IgD-negative memory B cell (primary cell): ENCODE data around the gene PRR4. TPM values are rescaled to one million over a fixed set of nuclear protein-coding genes. Genes with fewer than 3 reads are reported as not detected.

Experiments used
- H3K27ac Mint-ChIP-seq, 3 donors: one replicate each; pipeline ENCODE4 v1.8.0; 2020 to 2022; ENCODE audit warnings: mild to moderate bottlenecking in 3 of 3, mixed read lengths in 3 of 3, moderate library complexity in 1 of 3
- H3K27me3 Mint-ChIP-seq: one replicate; pipeline ENCODE4 v1.8.0; 2021; ENCODE audit warnings: mixed read lengths
- H3K36me3 Mint-ChIP-seq: one replicate; pipeline ENCODE4 v1.8.0; 2020; ENCODE audit warnings: mild to moderate bottlenecking, mixed read lengths
- H3K4me1 Mint-ChIP-seq, 3 donors: one replicate each; pipeline ENCODE4 v1.8.0; 2020 to 2022; ENCODE audit warnings: mixed read lengths in 3 of 3, mild to moderate bottlenecking in 1 of 3
- H3K4me3 Mint-ChIP-seq, 4 donors: one replicate each; pipeline ENCODE4 v1.8.0; 2020 to 2022; ENCODE audit warnings: mild to moderate bottlenecking in 4 of 4, mixed read lengths in 4 of 4, moderate library complexity in 3 of 4
- H3K9me3 Mint-ChIP-seq, 3 donors: one replicate each; pipeline ENCODE4 v1.8.0; 2020 to 2021; ENCODE audit warnings: mixed read lengths in 3 of 3, mild to moderate bottlenecking in 1 of 3
- polyA plus RNA-seq: library from polyadenylated mRNA; unstranded; fragments of 300-500 nt; fragmentation: Illumina TruSeq; gene quantifications from one replicate; pipeline ENCODE4 v1.2.3, GENCODE V29; 2021

The PRR4 gene
- polyA plus RNA-seq, 1 donor from 2014 or later, result 3.5 TPM

- no peaks in the 10 kb centered on the region for H3K4me1 Mint-ChIP-seq
- H3K4me3 Mint-ChIP-seq, result no peak overlapping the region
- peaks cover 2% of the 10 kb centered on the region for H3K36me3 Mint-ChIP-seq
- no peaks in the 10 kb centered on the region for H3K27me3 Mint-ChIP-seq
- H3K27ac Mint-ChIP-seq, result no peak overlapping the region
- no peaks in the 10 kb centered on the region for H3K9me3 Mint-ChIP-seq
These were observed 19.3 kb downstream of the PRR4 start for GRCh38 chr12:10829994-10830393.

GRCh38 chr12:10826258-10826657, 23.0 kb downstream of the PRR4 start, which contains the start of gene TAS2R10:
Gene TAS2R10 (minus strand): TSS chr12:10826358. CDS start chr12:10826269, 89 bp downstream.
- Mint-ChIP-seq H3K4me1 (no peaks in the 10 kb centered on the region), H3K27me3 (no peaks in the 10 kb centered on the region), H3K36me3 (peaks cover 8% of the 10 kb centered on the region), H3K4me3 (no peak within 1 kb of the TSS), H3K27ac (no peak within 1 kb of the TSS), H3K9me3 (peaks cover 0 to 2% (median 0%) of the 10 kb centered on the region in 3 donors)

- Mint-ChIP-seq H3K27me3 (no peaks in the 10 kb centered on the region), H3K36me3 (peaks cover 8% of the 10 kb centered on the region), H3K4me3 (no peak overlapping the region), H3K9me3 (peaks cover 0 to 2% (median 0%) of the 10 kb centered on the region in 3 donors), H3K4me1 (no peaks in the 10 kb centered on the region), H3K27ac (no peak overlapping the region)
These were observed 24.3 kb downstream of the PRR4 start for GRCh38 chr12:10824957-10825356.

- Mint-ChIP-seq H3K27ac (no peak overlapping the region), H3K27me3 (peaks cover 6% of the 10 kb centered on the region), H3K9me3 (no peaks in the 10 kb centered on the region), H3K36me3 (no peaks in the 10 kb centered on the region), H3K4me1 (no peaks in the 10 kb centered on the region), H3K4me3 (no peak overlapping the region)
These were observed 37.3 kb downstream of the PRR4 start for GRCh38 chr12:10811883-10812536.

- no peaks in the 10 kb centered on the region for H3K36me3 Mint-ChIP-seq
- peaks cover 5% of the 10 kb centered on the region for H3K27me3 Mint-ChIP-seq
- H3K9me3 Mint-ChIP-seq, result no peaks in the 10 kb centered on the region
- H3K4me1 Mint-ChIP-seq, result no peaks in the 10 kb centered on the region
- H3K4me3 Mint-ChIP-seq, result no peak within 1 kb of the TSS
- no peak within 1 kb of the TSS for H3K27ac Mint-ChIP-seq
These were observed 39.2 kb downstream of the PRR4 start, which contains the start of gene TAS2R9 for GRCh38 chr12:10810068-10810467. Gene TAS2R9 (minus strand): TSS chr12:10810168. CDS start chr12:10810075, 93 bp downstream.

- H3K36me3 Mint-ChIP-seq, result no peaks in the 10 kb centered on the region
- no peak within 1 kb of the TSS for H3K27ac Mint-ChIP-seq
- no peaks in the 10 kb centered on the region for H3K4me1 Mint-ChIP-seq
- no peak within 1 kb of the TSS for H3K4me3 Mint-ChIP-seq
- peaks cover 10% of the 10 kb centered on the region for H3K27me3 Mint-ChIP-seq
- H3K9me3 Mint-ChIP-seq, result no peaks in the 10 kb centered on the region
These were observed 42.1 kb downstream of the PRR4 start, which contains the start of gene TAS2R8 for GRCh38 chr12:10807186-10807585. Gene TAS2R8 (minus strand): TSS chr12:10807286. CDS start chr12:10806980, 306 bp downstream.

GRCh38 chr12:10802587-10802986, 46.7 kb downstream of the PRR4 start, which contains the start of gene TAS2R7:
Gene TAS2R7 (minus strand): TSS chr12:10802627. CDS start chr12:10802570, 57 bp downstream.
- Mint-ChIP-seq H3K4me1 (no peaks in the 10 kb centered on the region), H3K27ac (no peak within 1 kb of the TSS), H3K4me3 (no peak within 1 kb of the TSS), H3K9me3 (no peaks in the 10 kb centered on the region), H3K36me3 (no peaks in the 10 kb centered on the region), H3K27me3 (peaks cover 12% of the 10 kb centered on the region)

- no peaks in the 10 kb centered on the region for H3K36me3 Mint-ChIP-seq
- no peaks in the 10 kb centered on the region for H3K9me3 Mint-ChIP-seq
- no peak overlapping the region for H3K4me3 Mint-ChIP-seq
- peaks cover 12% of the 10 kb centered on the region for H3K27me3 Mint-ChIP-seq
- H3K4me1 Mint-ChIP-seq, result no peaks in the 10 kb centered on the region
- H3K27ac Mint-ChIP-seq, result no peak overlapping the region
These were observed 47.5 kb downstream of the PRR4 start for GRCh38 chr12:10801741-10802140.

Other genes starting within 250 kb of the PRR4 start
- 42.0 TPM for gene MAGOHB, start 235.9 kb downstream of the PRR4 start, polyA plus RNA-seq
- gene STYK1, start 175.4 kb downstream of the PRR4 start, polyA plus RNA-seq, result not detected
- 14.9 TPM for gene YBX3, start 126.2 kb downstream of the PRR4 start, polyA plus RNA-seq
- gene TAS2R7, start 46.8 kb downstream of the PRR4 start, polyA plus RNA-seq, result not detected
- not detected for gene TAS2R8, start 42.2 kb downstream of the PRR4 start, polyA plus RNA-seq
- not detected for gene TAS2R9, start 39.3 kb downstream of the PRR4 start, polyA plus RNA-seq
- gene TAS2R10, start 23.1 kb downstream of the PRR4 start, polyA plus RNA-seq, result not detected
- 15.1 TPM for gene PRH1, start 34.8 kb upstream of the PRR4 start, polyA plus RNA-seq
- not detected for gene TAS2R13, start 60.1 kb upstream of the PRR4 start, polyA plus RNA-seq
- not detected for gene PRH2, start 79.8 kb upstream of the PRR4 start, polyA plus RNA-seq
- 1.0 TPM for gene TAS2R14, start 89.8 kb upstream of the PRR4 start, polyA plus RNA-seq
- gene TAS2R50, start 137.4 kb upstream of the PRR4 start, polyA plus RNA-seq, result not detected
- gene TAS2R20, start 148.8 kb upstream of the PRR4 start, polyA plus RNA-seq, result not detected
- gene TAS2R19, start 173.1 kb upstream of the PRR4 start, polyA plus RNA-seq, result not detected
- gene TAS2R31, start 181.9 kb upstream of the PRR4 start, polyA plus RNA-seq, result not detected
- not detected for gene TAS2R46, start 212.8 kb upstream of the PRR4 start, polyA plus RNA-seq
- gene TAS2R43, start 242.8 kb upstream of the PRR4 start, polyA plus RNA-seq, result not detected